SH-SY5Y (cell line): Measurements from ENCODE around the gene FTL.

Source experiments
- GATA2 ChIP-seq: IDR thresholded peaks from 2 replicates; pipeline ENCODE4 v1.6.1; 2011; ENCODE audit warnings: mild to moderate bottlenecking, low read depth, low read length
- GATA3 ChIP-seq: IDR thresholded peaks from 2 replicates; pipeline ENCODE4 v1.6.1; 2011; ENCODE audit warnings: low read depth, mild to moderate bottlenecking, low read length, moderate library complexity

- TF ChIP-seq GATA2 (no peak), GATA3 (no peak)
These were observed 3.5 kb upstream of the FTL start for GRCh38 chr19:48961673-48962028.
